ENCODE measurements around the gene LHCGR. TPM values are rescaled to one million over a fixed set of nuclear protein-coding genes. Genes with fewer than 3 reads are reported as not detected.

Gene LHCGR
- total RNA-seq (not detected), polyA plus RNA-seq (not detected)

- peaks cover 16 to 30% of the 10 kb centered on the region in 2 donors for H3K27me3 Mint-ChIP-seq
- no peak within 1 kb of the TSS for H3K4me3 Mint-ChIP-seq
- H3K9me3 Mint-ChIP-seq: peaks cover 0 to 9% (median 0%) of the 10 kb centered on the region in 5 donors
- Histone ChIP-seq H3K9me3 (ENCODE audit: low read length) (no peaks in the 10 kb centered on the region), H3K36me3 (ENCODE audit: insufficient read depth, low read length) (no peaks in the 10 kb centered on the region), H3K27me3 (ENCODE audit: insufficient read depth, low read length, poor library complexity, severe bottlenecking) (no peaks in the 10 kb centered on the region), H3K27ac (ENCODE audit: low read depth, low read length) (no peak within 1 kb of the TSS), H3K4me1 (ENCODE audit: insufficient read depth, low read length) (no peaks in the 10 kb centered on the region), H3K4me3 (ENCODE audit: low read length) (no peak within 1 kb of the TSS)
- CTCF ChIA-PET: no interaction called here
- no peaks in the 10 kb centered on the region for H3K36me3 Mint-ChIP-seq
- no peak for DNase-seq
- H3K27ac Mint-ChIP-seq: peak within 1 kb of the TSS in 1 of 8 donors; percentile 88
- POLR2A ChIA-PET: no interaction called here
- H3K4me1 Mint-ChIP-seq: no peaks in the 10 kb centered on the region
These were observed at the start of gene LHCGR for GRCh38 chr2:48755473-48755872. Gene LHCGR (minus strand): TSS chr2:48755724. CDS start chr2:48755671, 53 bp downstream.

GRCh38 chr2:48799601-48800000, 44.1 kb upstream of the LHCGR start:
- Mint-ChIP-seq H3K27me3 (no peaks in the 10 kb centered on the region), H3K4me3 (no peak overlapping the region), H3K9me3 (peaks cover 0 to 7% (median 4%) of the 10 kb centered on the region in 5 donors), H3K4me1 (no peaks in the 10 kb centered on the region), H3K27ac (no peak overlapping the region), H3K36me3 (no peaks in the 10 kb centered on the region)
- CTCF ChIA-PET: no interaction called here
- no peaks in the 10 kb centered on the region for H3K9me3 ChIP-seq (ENCODE audit: low read length)
- no peak for DNase-seq
- H3K4me1 ChIP-seq (ENCODE audit: insufficient read depth, low read length): no peaks in the 10 kb centered on the region
- H3K27ac ChIP-seq (ENCODE audit: low read depth, low read length): no peak overlapping the region
- H3K4me3 ChIP-seq (ENCODE audit: low read length): no peak overlapping the region
- H3K27me3 ChIP-seq (ENCODE audit: insufficient read depth, low read length, poor library complexity, severe bottlenecking): no peaks in the 10 kb centered on the region
- no peaks in the 10 kb centered on the region for H3K36me3 ChIP-seq (ENCODE audit: insufficient read depth, low read length)
- POLR2A ChIA-PET: no interaction called here

GRCh38 chr2:48795065-48795464, 39.5 kb upstream of the LHCGR start:
- Mint-ChIP-seq H3K9me3 (peaks cover 0 to 11% (median 2%) of the 10 kb centered on the region in 5 donors), H3K4me3 (no peak overlapping the region), H3K4me1 (no peaks in the 10 kb centered on the region), H3K27ac (no peak overlapping the region), H3K36me3 (no peaks in the 10 kb centered on the region), H3K27me3 (no peaks in the 10 kb centered on the region)
- H3K9me3 ChIP-seq (ENCODE audit: low read length): no peaks in the 10 kb centered on the region
- H3K4me3 ChIP-seq (ENCODE audit: low read length): no peak overlapping the region
- POLR2A ChIA-PET: no interaction called here
- no peaks in the 10 kb centered on the region for H3K36me3 ChIP-seq (ENCODE audit: insufficient read depth, low read length)
- H3K4me1 ChIP-seq (ENCODE audit: insufficient read depth, low read length): no peaks in the 10 kb centered on the region
- H3K27ac ChIP-seq (ENCODE audit: low read depth, low read length): no peak overlapping the region
- CTCF ChIA-PET: no interaction called here
- no peak for DNase-seq
- no peaks in the 10 kb centered on the region for H3K27me3 ChIP-seq (ENCODE audit: insufficient read depth, low read length, poor library complexity, severe bottlenecking)

GRCh38 chr2:48793671-48794070, 38.1 kb upstream of the LHCGR start:
- Mint-ChIP-seq H3K36me3 (no peaks in the 10 kb centered on the region), H3K4me1 (no peaks in the 10 kb centered on the region), H3K27me3 (no peaks in the 10 kb centered on the region), H3K9me3 (peaks cover 0 to 11% (median 1%) of the 10 kb centered on the region in 5 donors), H3K4me3 (no peak overlapping the region), H3K27ac (no peak overlapping the region)
- POLR2A ChIA-PET: no interaction called here
- H3K9me3 ChIP-seq (ENCODE audit: low read length): no peaks in the 10 kb centered on the region
- H3K36me3 ChIP-seq (ENCODE audit: insufficient read depth, low read length): no peaks in the 10 kb centered on the region
- no peaks in the 10 kb centered on the region for H3K4me1 ChIP-seq (ENCODE audit: insufficient read depth, low read length)
- CTCF ChIA-PET: no interaction called here
- no peaks in the 10 kb centered on the region for H3K27me3 ChIP-seq (ENCODE audit: insufficient read depth, low read length, poor library complexity, severe bottlenecking)
- no peak overlapping the region for H3K27ac ChIP-seq (ENCODE audit: low read depth, low read length)
- DNase-seq: no peak
- H3K4me3 ChIP-seq (ENCODE audit: low read length): no peak overlapping the region

GRCh38 chr2:48792030-48792429, 36.5 kb upstream of the LHCGR start:
- H3K36me3 ChIP-seq (ENCODE audit: insufficient read depth, low read length): no peaks in the 10 kb centered on the region
- H3K4me3 Mint-ChIP-seq: no peak overlapping the region
- H3K4me1 ChIP-seq (ENCODE audit: insufficient read depth, low read length): no peaks in the 10 kb centered on the region
- ChIA-PET CTCF (no interaction called here), POLR2A (no interaction called here)
- no peaks in the 10 kb centered on the region for H3K9me3 ChIP-seq (ENCODE audit: low read length)
- DNase-seq: no peak
- no peaks in the 10 kb centered on the region for H3K36me3 Mint-ChIP-seq
- no peak overlapping the region for H3K27ac ChIP-seq (ENCODE audit: low read depth, low read length)
- H3K27ac Mint-ChIP-seq: no peak overlapping the region
- no peak overlapping the region for H3K4me3 ChIP-seq (ENCODE audit: low read length)
- H3K4me1 Mint-ChIP-seq: no peaks in the 10 kb centered on the region
- H3K9me3 Mint-ChIP-seq: peaks cover 0 to 11% (median 1%) of the 10 kb centered on the region in 5 donors
- H3K27me3 Mint-ChIP-seq: no peaks in the 10 kb centered on the region
- H3K27me3 ChIP-seq (ENCODE audit: insufficient read depth, low read length, poor library complexity, severe bottlenecking): no peaks in the 10 kb centered on the region

- Mint-ChIP-seq H3K9me3 (peaks cover 0 to 4% (median 0%) of the 10 kb centered on the region in 5 donors), H3K4me3 (no peak overlapping the region), H3K27ac (no peak overlapping the region), H3K4me1 (no peaks in the 10 kb centered on the region), H3K27me3 (no peaks in the 10 kb centered on the region), H3K36me3 (no peaks in the 10 kb centered on the region)
- Histone ChIP-seq H3K36me3 (ENCODE audit: insufficient read depth, low read length) (no peaks in the 10 kb centered on the region), H3K9me3 (ENCODE audit: low read length) (no peaks in the 10 kb centered on the region), H3K4me1 (ENCODE audit: insufficient read depth, low read length) (no peaks in the 10 kb centered on the region), H3K4me3 (ENCODE audit: low read length) (no peak overlapping the region), H3K27ac (ENCODE audit: low read depth, low read length) (no peak overlapping the region), H3K27me3 (ENCODE audit: insufficient read depth, low read length, poor library complexity, severe bottlenecking) (no peaks in the 10 kb centered on the region)
- CTCF ChIA-PET: no interaction called here
- POLR2A ChIA-PET: no interaction called here
- DNase-seq: no peak
These were observed 35.1 kb upstream of the LHCGR start for GRCh38 chr2:48790407-48791170.

GRCh38 chr2:48787580-48787979, 32.1 kb upstream of the LHCGR start:
- Histone ChIP-seq H3K27ac (ENCODE audit: low read depth, low read length) (no peak overlapping the region), H3K27me3 (ENCODE audit: insufficient read depth, low read length, poor library complexity, severe bottlenecking) (no peaks in the 10 kb centered on the region), H3K36me3 (ENCODE audit: insufficient read depth, low read length) (no peaks in the 10 kb centered on the region), H3K4me3 (ENCODE audit: low read length) (no peak overlapping the region), H3K9me3 (ENCODE audit: low read length) (no peaks in the 10 kb centered on the region), H3K4me1 (ENCODE audit: insufficient read depth, low read length) (no peaks in the 10 kb centered on the region)
- no peaks in the 10 kb centered on the region for H3K27me3 Mint-ChIP-seq
- POLR2A ChIA-PET: no interaction called here
- H3K27ac Mint-ChIP-seq: no peak overlapping the region
- H3K36me3 Mint-ChIP-seq: no peaks in the 10 kb centered on the region
- DNase-seq: no peak
- CTCF ChIA-PET: no interaction called here
- peaks cover 0 to 3% (median 0%) of the 10 kb centered on the region in 5 donors for H3K9me3 Mint-ChIP-seq
- no peaks in the 10 kb centered on the region for H3K4me1 Mint-ChIP-seq
- no peak overlapping the region for H3K4me3 Mint-ChIP-seq

- no peak overlapping the region for H3K27ac ChIP-seq (ENCODE audit: low read depth, low read length)
- Mint-ChIP-seq H3K27me3 (no peaks in the 10 kb centered on the region), H3K36me3 (no peaks in the 10 kb centered on the region), H3K27ac (no peak overlapping the region), H3K4me3 (no peak overlapping the region), H3K4me1 (no peaks in the 10 kb centered on the region), H3K9me3 (peaks cover 0 to 2% (median 0%) of the 10 kb centered on the region in 5 donors)
- POLR2A ChIA-PET: no interaction called here
- DNase-seq: no peak
- H3K4me3 ChIP-seq (ENCODE audit: low read length): no peak overlapping the region
- H3K4me1 ChIP-seq (ENCODE audit: insufficient read depth, low read length): no peaks in the 10 kb centered on the region
- no peaks in the 10 kb centered on the region for H3K36me3 ChIP-seq (ENCODE audit: insufficient read depth, low read length)
- H3K9me3 ChIP-seq (ENCODE audit: low read length): no peaks in the 10 kb centered on the region
- no peaks in the 10 kb centered on the region for H3K27me3 ChIP-seq (ENCODE audit: insufficient read depth, low read length, poor library complexity, severe bottlenecking)
- CTCF ChIA-PET: no interaction called here
These were observed 25.8 kb upstream of the LHCGR start for GRCh38 chr2:48781366-48781765.

Measured in CD8-positive, alpha-beta memory T cell (primary cell).